ENCODE data around the gene CMC1. TPM values are rescaled to one million over a fixed set of nuclear protein-coding genes. Genes with fewer than 3 reads are reported as not detected.

The CMC1 gene
- total RNA-seq, 1 experiment from 2014 or later = 29.9 TPM

DNA sequence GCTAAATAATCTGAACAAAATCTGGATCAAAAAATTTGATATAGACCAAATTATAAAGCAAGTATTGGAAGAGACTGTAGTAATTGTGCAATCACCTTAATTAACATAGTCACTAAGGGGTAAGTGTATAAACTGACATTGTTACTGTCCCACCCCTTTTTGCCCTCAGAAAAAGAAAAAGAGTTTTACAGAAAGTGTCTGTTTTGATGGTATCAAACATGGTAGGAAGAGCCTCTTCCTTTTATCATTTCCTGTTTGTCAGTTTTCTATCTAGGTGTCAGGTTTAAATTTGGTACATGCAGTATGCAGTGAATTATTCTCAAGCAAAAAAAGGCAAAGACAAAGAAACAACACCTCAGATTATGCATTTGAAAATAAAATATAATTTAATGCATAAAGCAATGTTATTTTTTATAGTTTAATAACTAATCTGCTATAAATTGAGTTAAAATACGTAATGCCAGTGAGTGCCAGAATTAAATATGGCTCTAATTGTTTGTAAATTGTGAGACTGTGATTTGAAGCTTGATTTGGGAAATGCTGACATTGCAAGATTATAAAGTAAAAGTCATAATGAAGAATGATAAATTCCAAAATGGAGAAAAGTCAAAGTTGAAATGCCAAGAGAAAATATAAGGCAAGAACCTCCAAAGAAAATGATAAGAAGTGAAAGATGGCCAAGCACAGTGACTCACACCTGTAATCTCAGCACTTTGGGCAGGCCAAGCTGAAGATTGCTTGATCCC lies 30.3 kb upstream of the CMC1 start:
- Histone ChIP-seq H3K36me3 (ENCODE audit: insufficient read depth, low read length) (no peaks in the 10 kb centered on the region), H3K4me2 (ENCODE audit: low read depth, low read length, poor library complexity, severe bottlenecking) (no peak overlapping the region), H3K4me3 (ENCODE audit: low read length) (no peak overlapping the region), H3K4me1 (ENCODE audit: low read length) (no peaks in the 10 kb centered on the region), H4K20me1 (ENCODE audit: insufficient read depth, low read depth, low read length) (no peaks in the 10 kb centered on the region), H3K79me2 (ENCODE audit: low read length) (no peaks in the 10 kb centered on the region), H3K9me3 (ENCODE audit: low read length) (peaks cover 8% of the 10 kb centered on the region), H2AFZ (ENCODE audit: low read length) (no peak overlapping the region), H3K27me3 (ENCODE audit: low read length) (no peaks in the 10 kb centered on the region), H3K27ac (ENCODE audit: low read length) (no peak overlapping the region), H3K9me2 (replicated peaks; ENCODE audit: insufficient read depth, low read length) (no peaks in the 10 kb centered on the region), H3K9ac (ENCODE audit: low read length) (no peak overlapping the region)
- DNase-seq = no peak

DNA sequence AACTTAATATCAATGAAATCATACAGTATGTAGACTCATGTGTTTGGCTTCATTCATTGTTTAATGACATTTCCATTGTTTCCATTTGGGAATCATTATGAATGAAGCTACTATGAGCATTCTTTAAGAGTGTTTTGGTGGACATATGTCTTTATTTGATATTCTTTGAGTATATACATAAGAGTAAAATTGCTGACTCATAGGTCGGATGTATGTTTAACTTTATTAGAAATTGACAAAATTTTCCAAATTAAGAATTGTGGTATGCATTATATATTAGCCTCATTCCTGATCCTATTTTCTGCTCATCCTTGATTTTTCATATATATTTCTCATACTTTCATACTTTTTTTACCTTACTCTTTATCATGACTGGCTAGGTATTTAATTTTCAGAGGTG lies 28.7 kb upstream of the CMC1 start:
- Histone ChIP-seq H3K9ac (ENCODE audit: low read length) (no peak overlapping the region), H2AFZ (ENCODE audit: low read length) (no peak overlapping the region), H3K79me2 (ENCODE audit: low read length) (no peaks in the 10 kb centered on the region), H3K4me2 (ENCODE audit: low read depth, low read length, poor library complexity, severe bottlenecking) (no peak overlapping the region), H3K27me3 (ENCODE audit: low read length) (no peaks in the 10 kb centered on the region; the same call in 1 of the 2 replicates), H4K20me1 (ENCODE audit: insufficient read depth, low read depth, low read length) (no peaks in the 10 kb centered on the region), H3K36me3 (ENCODE audit: insufficient read depth, low read length) (no peaks in the 10 kb centered on the region), H3K27ac (ENCODE audit: low read length) (no peak overlapping the region), H3K4me1 (ENCODE audit: low read length) (no peaks in the 10 kb centered on the region), H3K4me3 (ENCODE audit: low read length) (no peak overlapping the region), H3K9me3 (ENCODE audit: low read length) (peaks cover 8% of the 10 kb centered on the region), H3K9me2 (replicated peaks; ENCODE audit: insufficient read depth, low read length) (no peaks in the 10 kb centered on the region)
- DNase-seq = no peak

DNA sequence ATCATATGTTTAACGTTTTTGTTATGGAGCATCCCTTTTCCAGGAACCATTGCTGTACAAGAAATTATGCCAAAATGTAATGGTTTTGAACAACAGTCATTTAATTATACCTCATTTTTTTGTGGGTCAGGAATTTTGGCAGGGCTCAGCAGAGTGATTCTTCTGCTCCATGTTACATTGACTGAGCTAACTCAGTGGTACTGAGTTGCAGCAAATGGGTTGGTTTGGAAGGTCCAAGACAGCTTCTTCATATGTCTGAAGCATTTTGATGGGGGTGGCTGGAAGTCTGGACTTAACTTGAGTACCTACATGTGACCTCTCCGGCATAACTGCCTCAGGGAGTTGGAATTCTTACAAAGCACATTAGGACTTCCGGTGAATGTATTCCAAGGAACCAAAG lies 26.0 kb upstream of the CMC1 start:
- Histone ChIP-seq H3K4me1 (ENCODE audit: low read length) (no peaks in the 10 kb centered on the region), H4K20me1 (ENCODE audit: insufficient read depth, low read depth, low read length) (no peaks in the 10 kb centered on the region), H2AFZ (ENCODE audit: low read length) (no peak overlapping the region), H3K9me3 (ENCODE audit: low read length) (peaks cover 8% of the 10 kb centered on the region), H3K4me2 (ENCODE audit: low read depth, low read length, poor library complexity, severe bottlenecking) (no peak overlapping the region), H3K9ac (ENCODE audit: low read length) (no peak overlapping the region), H3K79me2 (ENCODE audit: low read length) (no peaks in the 10 kb centered on the region), H3K27ac (ENCODE audit: low read length) (no peak overlapping the region), H3K27me3 (ENCODE audit: low read length) (no peaks in the 10 kb centered on the region; the same call in 1 of the 2 replicates), H3K9me2 (replicated peaks; ENCODE audit: insufficient read depth, low read length) (no peaks in the 10 kb centered on the region), H3K4me3 (ENCODE audit: low read length) (no peak overlapping the region), H3K36me3 (ENCODE audit: insufficient read depth, low read length) (no peaks in the 10 kb centered on the region)
- DNase-seq = no peak

DNA sequence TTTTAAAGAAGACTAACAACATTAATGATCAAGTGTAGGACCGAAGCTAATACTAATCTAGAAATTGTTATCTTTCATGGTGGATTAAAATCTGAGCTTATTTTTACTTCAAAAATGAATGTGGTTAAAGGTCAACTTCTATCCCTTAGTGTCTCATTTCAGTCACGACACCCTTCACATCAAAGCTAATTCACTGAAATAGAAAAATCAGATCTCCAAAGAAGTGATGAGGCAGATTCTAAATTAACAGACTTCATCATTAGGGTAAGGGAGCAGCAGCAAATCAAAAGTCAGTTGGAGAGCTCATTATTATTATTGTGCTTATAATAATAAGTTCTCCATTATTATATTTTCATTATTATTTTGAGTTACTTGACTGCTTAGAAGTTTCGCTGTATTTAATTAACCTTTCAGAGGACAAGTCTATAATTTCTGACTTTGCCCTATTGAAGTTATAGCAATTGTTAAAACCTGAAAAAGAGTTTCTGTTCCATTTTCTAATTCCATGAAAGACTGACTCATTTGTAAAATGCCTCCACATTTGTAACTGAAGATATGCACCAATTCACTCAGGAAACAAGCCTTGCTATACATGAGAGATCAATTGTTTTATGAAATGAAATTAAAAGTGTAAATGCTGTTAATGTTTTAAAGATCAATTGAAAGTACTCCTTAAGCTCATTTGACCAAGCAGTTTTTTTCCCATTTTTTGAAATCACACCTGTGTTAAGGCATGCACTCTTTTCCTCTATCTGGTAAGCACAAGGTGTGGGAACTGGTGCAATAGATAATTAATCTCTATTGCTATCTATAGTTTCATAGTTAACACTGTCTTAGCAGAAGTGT lies 23.1 kb upstream of the CMC1 start:
- H3K9me2 ChIP-seq (replicated peaks; ENCODE audit: insufficient read depth, low read length) = no peaks in the 10 kb centered on the region
- no peak overlapping the region for H3K27ac ChIP-seq (ENCODE audit: low read length)
- DNase-seq = no peak
- no peaks in the 10 kb centered on the region for H3K36me3 ChIP-seq (ENCODE audit: insufficient read depth, low read length)
- H3K4me3 ChIP-seq (ENCODE audit: low read length) = no peak overlapping the region
- no peak overlapping the region for H3K4me2 ChIP-seq (ENCODE audit: low read depth, low read length, poor library complexity, severe bottlenecking)
- no peaks in the 10 kb centered on the region for H3K79me2 ChIP-seq (ENCODE audit: low read length)
- H2AFZ ChIP-seq (ENCODE audit: low read length) = no peak overlapping the region
- H3K9ac ChIP-seq (ENCODE audit: low read length) = no peak overlapping the region
- H3K27me3 ChIP-seq (ENCODE audit: low read length) = no peaks in the 10 kb centered on the region; the same call in 1 of the 2 replicates
- H3K9me3 ChIP-seq (ENCODE audit: low read length) = peaks cover 8% of the 10 kb centered on the region
- H3K4me1 ChIP-seq (ENCODE audit: low read length) = no peaks in the 10 kb centered on the region
- H4K20me1 ChIP-seq (ENCODE audit: insufficient read depth, low read depth, low read length) = no peaks in the 10 kb centered on the region

DNA sequence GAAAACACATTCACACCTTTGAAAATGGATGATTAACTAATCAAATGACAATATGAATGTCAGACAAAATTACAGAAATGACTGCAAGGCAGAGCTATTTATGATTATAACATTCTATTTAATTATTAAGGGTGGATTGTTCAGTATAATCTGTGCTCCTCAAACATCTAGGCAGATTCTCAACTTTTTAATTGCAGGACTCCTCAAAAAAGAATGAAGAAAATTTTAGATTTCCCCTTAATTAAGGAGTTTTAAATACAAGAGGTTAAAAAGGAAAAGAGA lies 22.6 kb upstream of the CMC1 start:
- H4K20me1 ChIP-seq (ENCODE audit: insufficient read depth, low read depth, low read length) = no peaks in the 10 kb centered on the region
- no peak for DNase-seq
- no peaks in the 10 kb centered on the region for H3K79me2 ChIP-seq (ENCODE audit: low read length)
- H3K27ac ChIP-seq (ENCODE audit: low read length) = no peak overlapping the region
- no peaks in the 10 kb centered on the region for H3K4me1 ChIP-seq (ENCODE audit: low read length)
- no peak overlapping the region for H3K4me2 ChIP-seq (ENCODE audit: low read depth, low read length, poor library complexity, severe bottlenecking)
- H3K9me3 ChIP-seq (ENCODE audit: low read length) = peaks cover 8% of the 10 kb centered on the region
- H3K9ac ChIP-seq (ENCODE audit: low read length) = no peak overlapping the region
- no peaks in the 10 kb centered on the region; the same call in 1 of the 2 replicates for H3K27me3 ChIP-seq (ENCODE audit: low read length)
- H3K4me3 ChIP-seq (ENCODE audit: low read length) = no peak overlapping the region
- H2AFZ ChIP-seq (ENCODE audit: low read length) = no peak overlapping the region
- H3K36me3 ChIP-seq (ENCODE audit: insufficient read depth, low read length) = no peaks in the 10 kb centered on the region
- no peaks in the 10 kb centered on the region for H3K9me2 ChIP-seq (replicated peaks; ENCODE audit: insufficient read depth, low read length)

DNA sequence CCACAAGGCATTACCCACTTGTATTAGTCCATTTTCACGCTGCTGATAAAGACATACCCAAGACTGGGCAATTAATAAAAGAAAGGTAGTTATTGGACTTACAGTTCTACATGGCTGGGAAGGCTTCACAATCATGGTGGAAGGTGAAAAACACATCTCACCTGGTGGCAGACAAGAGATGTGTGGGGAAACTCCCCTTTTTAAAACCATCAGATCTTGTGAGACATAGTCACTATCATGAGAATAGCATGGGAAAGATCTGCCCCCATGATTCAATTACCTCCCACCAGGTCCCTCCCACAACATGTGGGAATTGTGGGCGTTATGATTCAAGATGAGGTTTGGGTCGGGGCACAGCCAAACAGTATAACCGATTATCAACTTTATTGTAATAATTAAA lies 17.0 kb upstream of the CMC1 start:
- Histone ChIP-seq H3K36me3 (ENCODE audit: insufficient read depth, low read length) (no peaks in the 10 kb centered on the region), H3K79me2 (ENCODE audit: low read length) (no peaks in the 10 kb centered on the region), H3K9ac (ENCODE audit: low read length) (no peak overlapping the region), H3K4me1 (ENCODE audit: low read length) (no peaks in the 10 kb centered on the region), H3K9me2 (replicated peaks; ENCODE audit: insufficient read depth, low read length) (no peaks in the 10 kb centered on the region), H4K20me1 (ENCODE audit: insufficient read depth, low read depth, low read length) (no peaks in the 10 kb centered on the region), H3K4me3 (ENCODE audit: low read length) (no peak overlapping the region), H3K27ac (ENCODE audit: low read length) (no peak overlapping the region), H2AFZ (ENCODE audit: low read length) (no peak overlapping the region), H3K4me2 (ENCODE audit: low read depth, low read length, poor library complexity, severe bottlenecking) (no peak overlapping the region), H3K27me3 (ENCODE audit: low read length) (no peaks in the 10 kb centered on the region), H3K9me3 (ENCODE audit: low read length) (no peaks in the 10 kb centered on the region)
- DNase-seq = no peak

DNA sequence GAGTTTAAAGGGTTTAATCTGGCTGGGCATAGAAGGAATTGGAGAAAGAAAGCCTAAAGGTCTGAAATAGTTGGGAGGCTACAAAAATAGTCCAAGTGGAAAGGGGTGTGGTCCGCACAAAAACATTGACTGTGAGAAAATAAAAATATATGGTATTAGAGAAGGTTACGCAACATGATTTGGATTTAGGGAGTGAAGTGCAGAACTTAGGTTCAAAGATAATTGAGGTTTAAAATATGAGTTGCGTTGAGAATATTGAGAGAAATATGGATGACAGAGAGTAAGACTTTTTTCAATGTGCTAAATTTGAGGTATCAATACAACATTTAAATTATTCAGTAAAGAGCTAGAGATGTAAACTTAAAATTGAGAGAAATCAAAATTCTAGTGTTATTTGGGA lies 15.4 kb upstream of the CMC1 start:
- no peak overlapping the region for H3K4me2 ChIP-seq (ENCODE audit: low read depth, low read length, poor library complexity, severe bottlenecking)
- H3K9me3 ChIP-seq (ENCODE audit: low read length) = no peaks in the 10 kb centered on the region
- H3K36me3 ChIP-seq (ENCODE audit: insufficient read depth, low read length) = no peaks in the 10 kb centered on the region
- H2AFZ ChIP-seq (ENCODE audit: low read length) = no peak overlapping the region
- H4K20me1 ChIP-seq (ENCODE audit: insufficient read depth, low read depth, low read length) = no peaks in the 10 kb centered on the region
- no peak for DNase-seq
- no peak overlapping the region for H3K9ac ChIP-seq (ENCODE audit: low read length)
- H3K79me2 ChIP-seq (ENCODE audit: low read length) = no peaks in the 10 kb centered on the region
- H3K9me2 ChIP-seq (replicated peaks; ENCODE audit: insufficient read depth, low read length) = no peaks in the 10 kb centered on the region
- H3K4me3 ChIP-seq (ENCODE audit: low read length) = no peak overlapping the region
- no peaks in the 10 kb centered on the region for H3K27me3 ChIP-seq (ENCODE audit: low read length)
- H3K27ac ChIP-seq (ENCODE audit: low read length) = no peak overlapping the region
- H3K4me1 ChIP-seq (ENCODE audit: low read length) = no peaks in the 10 kb centered on the region

DNA sequence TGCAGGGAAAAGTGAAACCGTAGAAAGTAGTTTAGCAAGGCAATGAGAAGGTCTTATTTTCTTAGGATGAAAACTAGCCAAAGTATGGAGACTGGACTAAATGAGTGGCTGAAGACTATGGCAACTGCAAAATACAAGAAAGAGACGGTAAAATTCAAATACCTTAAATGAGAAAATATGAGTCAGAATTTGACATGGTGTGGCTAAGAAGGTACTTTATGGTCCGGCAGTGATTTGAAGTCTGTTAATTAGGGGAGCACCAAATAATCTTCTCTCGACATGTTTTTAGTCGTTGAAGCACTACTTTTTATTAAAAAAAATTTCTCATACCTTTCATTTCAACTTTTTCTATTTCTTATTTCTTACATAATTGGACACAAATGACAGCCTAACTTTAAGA lies 12.8 kb upstream of the CMC1 start:
- Histone ChIP-seq H2AFZ (ENCODE audit: low read length) (no peak overlapping the region), H3K9ac (ENCODE audit: low read length) (no peak overlapping the region), H3K36me3 (ENCODE audit: insufficient read depth, low read length) (no peaks in the 10 kb centered on the region), H3K27ac (ENCODE audit: low read length) (no peak overlapping the region), H3K4me2 (ENCODE audit: low read depth, low read length, poor library complexity, severe bottlenecking) (no peak overlapping the region), H3K27me3 (ENCODE audit: low read length) (no peaks in the 10 kb centered on the region), H3K79me2 (ENCODE audit: low read length) (no peaks in the 10 kb centered on the region), H4K20me1 (ENCODE audit: insufficient read depth, low read depth, low read length) (no peaks in the 10 kb centered on the region), H3K4me3 (ENCODE audit: low read length) (no peak overlapping the region), H3K9me3 (ENCODE audit: low read length) (no peaks in the 10 kb centered on the region), H3K9me2 (replicated peaks; ENCODE audit: insufficient read depth, low read length) (no peaks in the 10 kb centered on the region), H3K4me1 (ENCODE audit: low read length) (no peaks in the 10 kb centered on the region)
- DNase-seq = no peak
